NCI-H2196 treated with DMSO at 0.1 percent for 48 hours (cell line): Measurements from ENCODE around the gene TCF15.
A peak's percentile ranks its signal among the peaks of the same experiment; 100 is the strongest.
"Not testable (repeated sequence)": the region's sequence is repeated elsewhere in the genome, so short reads cannot be mapped to it uniquely, and the experiment has no call there.

ENCODE experiments used
- DNase-seq: peaks from one replicate; lab custom pipeline; 2025; ENCODE audit not compliant: unreplicated experiment; lab: John Stamatoyannopoulos, UW

The TCF15 gene

GRCh38 chr20:584161-584970 lies 25.7 kb downstream of the TCF15 start:
- DNase-seq: no peak

- no peak for DNase-seq
These were observed 27.9 kb downstream of the TCF15 start for GRCh38 chr20:582204-582603.

- DNase-seq: not testable (repeated sequence)
These were observed 31.0 kb downstream of the TCF15 start for GRCh38 chr20:578940-579690.

GRCh38 chr20:577167-577791 lies 32.8 kb downstream of the TCF15 start:
- no peak for DNase-seq

GRCh38 chr20:576156-576555 lies 34.0 kb downstream of the TCF15 start:
- no peak for DNase-seq

GRCh38 chr20:575230-575629 lies 34.9 kb downstream of the TCF15 start:
- DNase-seq: no peak

- no peak for DNase-seq
These were observed 35.7 kb downstream of the TCF15 start for GRCh38 chr20:574297-574942.

GRCh38 chr20:573414-574296 lies 36.5 kb downstream of the TCF15 start:
- DNase-seq: no peak

GRCh38 chr20:572727-573126 lies 37.4 kb downstream of the TCF15 start:
- no peak for DNase-seq

- DNase-seq: no peak
These were observed 38.2 kb downstream of the TCF15 start for GRCh38 chr20:571754-572441.

GRCh38 chr20:568673-569415 lies 41.3 kb downstream of the TCF15 start:
- DNase-seq: no peak

GRCh38 chr20:568097-568652 lies 41.9 kb downstream of the TCF15 start:
- DNase-seq: no peak

- no peak for DNase-seq
These were observed 45.9 kb downstream of the TCF15 start for GRCh38 chr20:564192-564591.

GRCh38 chr20:563187-563586 lies 46.9 kb downstream of the TCF15 start:
- DNase-seq: no peak

GRCh38 chr20:562232-562897 lies 47.7 kb downstream of the TCF15 start:
- no peak for DNase-seq

- peak; percentile 19 for DNase-seq
These were observed 48.5 kb downstream of the TCF15 start for GRCh38 chr20:561437-562231.

GRCh38 chr20:560680-561079 lies 49.4 kb downstream of the TCF15 start:
- DNase-seq: no peak

- no peak for DNase-seq
These were observed 52.0 kb downstream of the TCF15 start for GRCh38 chr20:558117-558516.
